ENCODE measurements around the gene LHPP.

LHPP gene

DNA sequence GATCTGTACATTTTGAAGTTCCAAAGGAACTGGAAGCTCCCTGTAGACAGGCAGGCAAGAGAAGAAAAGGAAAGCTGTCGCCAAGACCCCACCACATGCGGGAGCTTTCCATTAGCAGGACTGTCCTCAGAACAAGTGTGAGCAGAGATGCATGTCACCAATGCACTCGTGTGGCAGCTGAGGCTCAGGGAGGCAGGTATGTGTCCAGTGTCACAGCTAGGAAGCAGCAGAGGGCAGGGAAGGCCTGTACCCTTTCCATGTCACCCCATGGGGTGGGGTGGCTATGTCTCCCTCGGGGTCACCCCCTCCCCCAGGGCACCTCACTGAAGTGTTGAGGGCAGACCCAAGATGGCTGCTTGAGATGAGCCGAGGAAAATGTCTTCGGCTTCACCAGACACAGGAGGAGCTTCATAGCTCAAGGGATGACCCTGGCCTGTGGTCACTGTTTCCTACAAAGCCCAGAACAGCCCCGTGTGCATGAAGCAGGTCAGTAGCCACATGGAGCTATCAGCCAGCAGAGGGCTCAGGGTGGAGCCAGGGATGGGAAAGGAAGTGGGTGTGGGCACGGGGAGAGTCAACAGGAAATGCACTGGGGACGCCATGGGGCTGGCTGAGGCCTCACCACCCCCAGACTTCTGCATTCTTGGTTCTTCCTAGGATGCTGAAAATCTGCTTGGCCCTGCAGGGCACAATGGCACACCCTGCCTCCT lies 186.0 kb downstream of the LHPP start:
- H3K9ac ChIP-seq: peak overlapping the region; percentile 36 to 85 (median 74); a peak in 19 of 22 replicates
- peak overlapping the region in 7 of 10 experiments; percentile 26 to 66 (median 50); a peak in 13 of 20 replicates for H3K4me3 ChIP-seq
- peak overlapping the region; percentile 66 to 97 (median 90); a peak in 21 of 22 replicates for H3K27ac ChIP-seq
- H3K27me3 ChIP-seq: no peaks in the 10 kb centered on the region
- peaks cover 99 to 100% (median 100%) of the 10 kb centered on the region in 10 experiments for H3K4me1 ChIP-seq
- peaks cover 0 to 96% (median 0%) of the 10 kb centered on the region in 11 experiments; a peak in 9 of 22 replicates for H4K20me1 ChIP-seq
- peaks cover 0 to 14% (median 0%) of the 10 kb centered on the region in 11 experiments; a peak in 2 of 22 replicates for H3K36me3 ChIP-seq
- H3K4me2 ChIP-seq: peak overlapping the region; percentile 94 to 100 (median 96)
- no peak for TF ChIP-seq Cebpa-rat (IDR thresholded peaks at IDR 0.05)
- H3K9me3 ChIP-seq (replicated peaks in 1 of 11): no peaks in the 10 kb centered on the region

DNA sequence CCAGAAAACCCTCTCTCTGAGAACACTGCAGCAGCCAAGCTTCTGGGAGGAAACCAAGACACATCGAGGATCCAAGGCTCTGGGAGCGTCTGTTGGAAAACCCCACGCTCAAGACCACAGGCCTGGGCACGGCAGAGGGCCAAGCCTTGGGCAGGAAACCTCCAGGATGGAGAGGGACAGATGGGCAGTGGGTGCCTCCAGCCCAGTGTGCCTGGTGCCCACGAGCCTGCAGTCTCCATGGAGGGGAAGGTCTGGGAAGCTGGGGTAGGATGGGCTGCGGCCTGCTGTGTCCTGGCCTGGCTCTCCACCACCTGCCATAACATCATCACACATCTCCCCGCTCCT lies 186.5 kb downstream of the LHPP start:
- Histone ChIP-seq H3K36me3 (peaks cover 0 to 13% (median 0%) of the 10 kb centered on the region in 11 experiments; a peak in 3 of 22 replicates), H3K4me2 (peak overlapping the region; percentile 94 to 100 (median 96)), H3K4me3 (peak overlapping the region in 8 of 10 experiments; percentile 2 to 66 (median 50); a peak in 15 of 20 replicates), H3K4me1 (peaks cover 99 to 100% (median 100%) of the 10 kb centered on the region in 10 experiments), H3K9me3 (replicated peaks in 1 of 11) (no peaks in the 10 kb centered on the region), H4K20me1 (peaks cover 0 to 96% (median under 1%) of the 10 kb centered on the region in 11 experiments; a peak in 9 of 22 replicates), H3K27ac (peak overlapping the region; percentile 52 to 97 (median 90)), H3K9ac (peak overlapping the region; percentile 36 to 85 (median 74); a peak in 20 of 22 replicates), H3K27me3 (no peaks in the 10 kb centered on the region)
- TF ChIP-seq Cebpa-rat (IDR thresholded peaks at IDR 0.05): no peak

GRCh38 chr10:124648738-124649137 lies 187.1 kb downstream of the LHPP start:
- peak overlapping the region; percentile 36 to 85 (median 74); a peak in 20 of 22 replicates for H3K9ac ChIP-seq
- TF ChIP-seq Cebpa-rat (IDR thresholded peaks at IDR 0.05): peak in 2 of 11 experiments; percentile 31 to 34; a peak in 4 of 22 replicates

DNA sequence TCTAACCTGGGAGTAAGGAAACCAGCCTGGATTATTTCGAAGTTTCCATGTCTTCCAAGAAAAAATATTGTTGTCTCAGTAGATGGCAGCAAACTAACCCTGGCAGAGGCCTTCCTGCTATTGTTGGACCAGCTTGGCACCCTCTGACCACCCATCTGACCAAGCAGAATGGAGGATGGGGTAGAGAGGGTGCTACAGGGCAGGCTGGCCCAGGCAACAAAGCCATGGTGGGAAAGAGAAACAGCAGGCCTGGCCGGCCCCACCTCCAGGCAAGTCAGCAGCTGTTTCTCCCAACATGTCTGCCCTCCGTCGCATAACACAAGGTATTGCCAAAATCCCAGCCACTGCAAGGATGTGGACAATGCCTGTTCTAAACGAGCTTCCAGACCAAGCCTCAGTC lies 187.6 kb downstream of the LHPP start:
- H3K4me1 ChIP-seq: peaks cover 99 to 100% (median 100%) of the 10 kb centered on the region in 10 experiments
- H3K4me2 ChIP-seq: peak overlapping the region; percentile 94 to 100 (median 96)
- peak overlapping the region; percentile 16 to 97 (median 90); a peak in 21 of 22 replicates for H3K27ac ChIP-seq
- H3K27me3 ChIP-seq: no peaks in the 10 kb centered on the region
- 0 out of 22 replicates have a peak, but pooled peaks of 1 of the 11 experiments have one; percentile 9 for TF ChIP-seq Cebpa-rat (IDR thresholded peaks at IDR 0.05)
- H3K9ac ChIP-seq: peak overlapping the region in 10 of 11 experiments; percentile 60 to 85 (median 74); a peak in 17 of 22 replicates
- H3K4me3 ChIP-seq: peak overlapping the region in 4 of 10 experiments; percentile 12 to 66 (median 52); a peak in 3 of 20 replicates
- no peaks in the 10 kb centered on the region for H3K9me3 ChIP-seq (replicated peaks in 1 of 11)
- H3K36me3 ChIP-seq: peaks cover 0 to 24% (median 0%) of the 10 kb centered on the region in 11 experiments; a peak in 4 of 22 replicates
- peaks cover 0 to 96% (median 11%) of the 10 kb centered on the region in 11 experiments; a peak in 10 of 22 replicates for H4K20me1 ChIP-seq

More at GRCh38 chr10:124648738-124649137, 187.1 kb downstream of the LHPP start:
- Histone ChIP-seq H3K27me3 (no peaks in the 10 kb centered on the region), H3K4me3 (peak overlapping the region in 7 of 10 experiments; percentile 2 to 66 (median 50); a peak in 11 of 20 replicates), H3K4me2 (peak overlapping the region; percentile 94 to 100 (median 96)), H3K36me3 (peaks cover 0 to 19% (median 0%) of the 10 kb centered on the region in 11 experiments; a peak in 4 of 22 replicates), H3K9me3 (replicated peaks in 1 of 11) (no peaks in the 10 kb centered on the region), H3K4me1 (peaks cover 99 to 100% (median 100%) of the 10 kb centered on the region in 10 experiments), H4K20me1 (peaks cover 0 to 96% (median 7%) of the 10 kb centered on the region in 11 experiments; a peak in 9 of 22 replicates), H3K27ac (peak overlapping the region; percentile 52 to 97 (median 90))

DNA sequence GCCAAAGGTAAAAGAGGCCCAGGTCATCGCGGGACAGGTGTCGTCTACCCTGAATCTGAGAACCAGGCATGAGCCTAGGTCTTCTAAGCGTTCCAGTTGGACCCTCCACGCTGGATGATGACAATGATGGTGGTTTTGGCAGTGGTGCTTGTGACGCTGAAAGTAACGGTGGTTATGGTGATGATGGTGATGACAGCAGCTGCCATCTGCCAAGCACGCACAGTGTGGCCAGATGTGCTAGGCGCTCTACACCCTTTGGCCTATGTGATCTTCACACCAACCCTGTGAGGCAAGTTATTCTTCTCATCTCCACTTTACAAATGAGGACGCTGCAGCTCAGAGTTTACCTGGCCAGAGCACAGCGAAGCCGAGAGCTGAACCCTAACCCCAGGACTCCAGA lies 188.6 kb downstream of the LHPP start:
- Histone ChIP-seq H4K20me1 (peaks cover 0 to 96% (median 16%) of the 10 kb centered on the region in 11 experiments; a peak in 10 of 22 replicates), H3K4me1 (peaks cover 99 to 100% (median 100%) of the 10 kb centered on the region in 10 experiments)
- no peak for TF ChIP-seq Cebpa-rat (IDR thresholded peaks at IDR 0.05)

DNA sequence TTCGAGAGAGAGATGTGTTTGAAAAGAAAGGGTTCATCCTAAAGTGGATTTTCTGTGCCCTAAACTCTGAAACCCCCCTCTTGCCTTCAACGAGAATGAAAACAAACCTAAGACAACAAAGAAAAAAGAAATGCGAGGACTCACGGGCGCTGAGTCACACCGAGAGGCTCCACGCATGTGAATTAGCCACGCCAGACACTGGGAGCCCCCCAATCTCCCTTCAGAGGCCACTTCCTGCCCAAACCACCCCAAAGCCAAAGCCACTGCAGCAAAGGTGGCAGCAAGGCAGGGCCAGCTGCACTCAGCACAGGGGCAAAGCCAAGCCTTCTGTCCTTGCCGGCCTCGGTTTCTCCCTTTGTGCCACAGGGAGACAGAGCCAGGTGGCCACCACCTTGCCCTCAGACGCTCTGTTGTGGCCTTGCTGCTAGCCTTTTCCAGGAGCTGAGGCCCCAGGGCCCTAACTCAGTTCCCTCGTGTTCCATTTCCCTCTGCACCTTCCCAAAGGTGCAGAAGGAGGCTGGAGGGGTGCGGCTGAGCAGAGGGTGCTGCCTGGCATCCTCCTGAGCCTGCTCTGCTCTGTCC lies 189.3 kb downstream of the LHPP start:
- no peak for TF ChIP-seq Cebpa-rat (IDR thresholded peaks at IDR 0.05)

More for the DNA sequence above, 188.6 kb downstream of the LHPP start:
- no peaks in the 10 kb centered on the region for H3K9me3 ChIP-seq (replicated peaks in 1 of 11)
- peaks cover 0 to 28% (median 0%) of the 10 kb centered on the region in 11 experiments; a peak in 6 of 22 replicates for H3K36me3 ChIP-seq
- peak overlapping the region; percentile 94 to 100 (median 96) for H3K4me2 ChIP-seq
- no peaks in the 10 kb centered on the region for H3K27me3 ChIP-seq
- no peak overlapping the region for H3K4me3 ChIP-seq
- H3K9ac ChIP-seq: peak overlapping the region in 7 of 11 experiments; percentile 15 to 85 (median 55); a peak in 10 of 22 replicates
- H3K27ac ChIP-seq: peak overlapping the region in 10 of 11 experiments; percentile 16 to 97 (median 90); a peak in 19 of 22 replicates

DNA sequence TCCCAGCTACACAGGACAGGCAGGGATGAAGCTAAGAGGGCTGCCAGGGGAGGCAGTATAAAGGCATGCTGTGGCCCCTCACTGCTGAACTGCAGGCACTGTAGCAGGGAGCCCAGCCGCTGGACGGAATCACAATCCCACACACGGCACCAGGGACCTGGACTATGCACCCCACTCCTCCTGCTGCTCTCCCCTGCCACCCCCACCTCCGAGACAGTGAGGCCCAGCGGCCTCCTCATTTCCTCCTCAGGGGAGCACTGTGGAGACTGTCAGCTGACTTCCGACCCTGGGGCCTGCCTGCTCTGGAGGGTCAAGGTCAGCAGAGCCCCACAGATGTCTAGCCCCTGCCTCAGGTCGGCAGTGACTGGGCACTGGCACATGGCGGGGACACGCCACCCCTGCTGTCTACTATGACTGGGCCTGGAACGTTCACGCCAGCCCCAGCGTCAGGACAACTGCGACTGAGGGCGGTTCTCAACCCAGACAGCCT lies 189.8 kb downstream of the LHPP start:
- Histone ChIP-seq H3K4me2 (peak overlapping the region; percentile 94 to 100 (median 96)), H3K4me3 (no peak overlapping the region), H3K36me3 (peaks cover 0 to 39% (median 8%) of the 10 kb centered on the region in 11 experiments; a peak in 9 of 22 replicates), H3K27me3 (no peaks in the 10 kb centered on the region), H4K20me1 (peaks cover 0 to 97% (median 28%) of the 10 kb centered on the region in 11 experiments; a peak in 13 of 22 replicates), H3K9ac (peak overlapping the region; percentile 10 to 85 (median 39); a peak in 17 of 22 replicates), H3K4me1 (peaks cover 99 to 100% (median 100%) of the 10 kb centered on the region in 10 experiments), H3K27ac (peak overlapping the region in 10 of 11 experiments; percentile 16 to 97 (median 90); a peak in 20 of 22 replicates), H3K9me3 (replicated peaks in 1 of 11) (no peaks in the 10 kb centered on the region)
- no peak for TF ChIP-seq Cebpa-rat (IDR thresholded peaks at IDR 0.05)

More for the DNA sequence above, 189.3 kb downstream of the LHPP start:
- Histone ChIP-seq H3K4me2 (peak overlapping the region; percentile 94 to 100 (median 96)), H3K36me3 (peaks cover 0 to 34% (median 4%) of the 10 kb centered on the region in 11 experiments; a peak in 8 of 22 replicates), H3K9me3 (replicated peaks in 1 of 11) (no peaks in the 10 kb centered on the region), H3K4me3 (no peak overlapping the region), H3K9ac (peak overlapping the region; percentile 10 to 85 (median 39); a peak in 17 of 22 replicates), H3K4me1 (peaks cover 99 to 100% (median 100%) of the 10 kb centered on the region in 10 experiments), H4K20me1 (peaks cover 0 to 96% (median 22%) of the 10 kb centered on the region in 11 experiments; a peak in 12 of 22 replicates), H3K27ac (peak overlapping the region in 10 of 11 experiments; percentile 16 to 97 (median 90); a peak in 21 of 22 replicates), H3K27me3 (no peaks in the 10 kb centered on the region)

DNA sequence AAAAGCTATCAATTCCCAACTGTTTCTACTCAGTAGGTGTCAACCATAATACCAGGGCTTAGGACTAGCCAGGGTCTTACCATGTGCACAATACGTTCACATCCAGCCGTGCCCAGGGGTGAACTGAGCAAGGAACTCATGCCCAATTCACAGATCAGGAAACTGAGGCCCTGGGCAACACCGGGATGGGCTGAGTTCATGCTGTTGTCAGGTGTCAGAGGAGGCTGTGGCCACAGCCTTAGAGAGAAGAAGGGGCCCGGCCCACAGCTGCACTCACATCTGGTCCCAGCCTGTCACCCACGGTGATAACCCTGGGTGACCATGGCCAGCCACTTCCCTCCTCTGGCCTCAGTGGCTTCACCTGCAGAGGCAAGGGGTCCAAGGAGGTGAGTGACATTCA lies 190.6 kb downstream of the LHPP start:
- Histone ChIP-seq H3K27ac (peak overlapping the region in 9 of 11 experiments; percentile 2 to 97 (median 90); a peak in 13 of 22 replicates), H4K20me1 (peaks cover 0 to 92% (median 28%) of the 10 kb centered on the region in 11 experiments; a peak in 13 of 22 replicates), H3K9ac (peak overlapping the region in 2 of 11 experiments; percentile 16 to 55; a peak in 2 of 22 replicates), H3K4me2 (peak overlapping the region; percentile 94 to 100 (median 96)), H3K4me1 (peaks cover 95 to 97% (median 96%) of the 10 kb centered on the region in 10 experiments), H3K27me3 (no peaks in the 10 kb centered on the region), H3K4me3 (no peak overlapping the region), H3K9me3 (replicated peaks in 1 of 11) (no peaks in the 10 kb centered on the region), H3K36me3 (peaks cover 0 to 39% (median 8%) of the 10 kb centered on the region in 11 experiments; a peak in 9 of 22 replicates)
- no peak for TF ChIP-seq Cebpa-rat (IDR thresholded peaks at IDR 0.05)

Data from BLaER1 treated with 17β-estradiol and CSF1 and Interleukin-3, amounts not matched to agents 10 nM and 100 nM (cell line).